ENCODE measurements around the gene RAB17.

The RAB17 gene

DNA sequence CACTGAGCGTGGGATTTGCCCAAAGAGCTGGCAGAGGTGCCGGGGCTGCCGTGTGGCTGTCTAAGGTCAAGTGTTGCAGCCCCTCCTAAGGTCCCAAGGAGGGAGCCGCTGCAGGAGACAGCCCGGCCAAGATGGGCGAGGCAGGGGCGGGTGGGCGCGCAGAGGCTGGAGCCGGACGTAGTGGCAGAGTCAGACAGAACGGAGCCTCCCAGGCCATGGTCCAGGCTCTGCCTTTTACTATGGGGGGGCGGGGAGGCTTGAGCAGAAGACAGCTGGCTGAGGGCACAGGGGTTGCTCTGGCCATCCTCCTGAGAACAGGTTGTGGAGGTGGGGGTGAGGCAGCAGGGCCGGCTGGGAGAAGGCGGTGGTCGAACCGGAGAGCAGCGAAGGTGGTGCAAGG lies 51.6 kb downstream of the RAB17 start:
- DNase-seq (ENCODE audit: low spot score) = no peak
- TF ChIP-seq, protein P1, sequence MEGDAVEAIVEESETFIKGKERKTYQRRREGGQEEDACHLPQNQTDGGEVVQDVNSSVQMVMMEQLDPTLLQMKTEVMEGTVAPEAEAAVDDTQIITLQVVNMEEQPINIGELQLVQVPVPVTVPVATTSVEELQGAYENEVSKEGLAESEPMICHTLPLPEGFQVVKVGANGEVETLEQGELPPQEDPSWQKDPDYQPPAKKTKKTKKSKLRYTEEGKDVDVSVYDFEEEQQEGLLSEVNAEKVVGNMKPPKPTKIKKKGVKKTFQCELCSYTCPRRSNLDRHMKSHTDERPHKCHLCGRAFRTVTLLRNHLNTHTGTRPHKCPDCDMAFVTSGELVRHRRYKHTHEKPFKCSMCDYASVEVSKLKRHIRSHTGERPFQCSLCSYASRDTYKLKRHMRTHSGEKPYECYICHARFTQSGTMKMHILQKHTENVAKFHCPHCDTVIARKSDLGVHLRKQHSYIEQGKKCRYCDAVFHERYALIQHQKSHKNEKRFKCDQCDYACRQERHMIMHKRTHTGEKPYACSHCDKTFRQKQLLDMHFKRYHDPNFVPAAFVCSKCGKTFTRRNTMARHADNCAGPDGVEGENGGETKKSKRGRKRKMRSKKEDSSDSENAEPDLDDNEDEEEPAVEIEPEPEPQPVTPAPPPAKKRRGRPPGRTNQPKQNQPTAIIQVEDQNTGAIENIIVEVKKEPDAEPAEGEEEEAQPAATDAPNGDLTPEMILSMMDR (IDR thresholded peaks at IDR 0.05; ENCODE audit: borderline replicate concordance, control extremely low read depth, extremely low read depth, insufficient read depth, missing control alignments) = no peak
- in situ Hi-C loops (cut with MboI; ENCODE audit: low sequenced_read_pairs, unreplicated experiment) = no loop called here

DNA sequence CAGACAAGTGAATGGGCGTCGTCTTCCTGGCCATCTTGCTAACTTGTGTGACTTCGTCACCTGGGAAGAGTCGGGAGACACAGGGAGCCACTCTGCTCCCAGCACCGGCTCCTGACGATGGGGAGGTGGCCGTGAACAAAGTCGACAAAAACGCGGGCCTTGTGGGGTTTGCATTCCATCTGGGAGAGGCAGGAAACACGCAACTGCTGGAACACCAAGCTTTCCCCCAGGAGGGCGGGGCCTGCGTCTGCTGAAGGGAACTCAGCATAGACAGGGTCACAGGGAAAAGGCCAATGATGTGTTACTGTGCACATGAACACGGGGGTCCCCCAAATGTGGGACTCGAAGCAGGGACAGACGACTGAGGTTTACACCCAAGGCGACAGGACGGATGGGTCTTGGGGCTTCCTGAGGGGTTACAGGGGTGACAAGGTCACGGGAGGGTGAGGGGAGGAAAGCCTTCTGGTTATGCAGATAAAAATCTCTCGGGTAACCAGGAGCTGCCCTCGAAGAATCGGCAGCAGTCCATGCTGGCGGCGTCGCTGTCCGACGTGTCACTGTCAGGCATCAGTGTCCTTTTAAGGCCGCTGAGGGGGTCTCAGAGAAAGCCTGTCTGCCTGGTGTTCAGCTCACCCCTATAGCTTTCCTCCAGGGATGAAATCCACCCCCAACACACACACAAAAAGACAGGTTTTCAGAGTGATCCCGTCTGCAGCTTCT lies 52.4 kb downstream of the RAB17 start:
- in situ Hi-C loops (cut with MboI; ENCODE audit: low sequenced_read_pairs, unreplicated experiment) = no loop called here
- TF ChIP-seq, protein P1 (IDR thresholded peaks at IDR 0.05; ENCODE audit: borderline replicate concordance, control extremely low read depth, extremely low read depth, insufficient read depth, missing control alignments) = no peak
- DNase-seq (ENCODE audit: low spot score) = no peak

DNA sequence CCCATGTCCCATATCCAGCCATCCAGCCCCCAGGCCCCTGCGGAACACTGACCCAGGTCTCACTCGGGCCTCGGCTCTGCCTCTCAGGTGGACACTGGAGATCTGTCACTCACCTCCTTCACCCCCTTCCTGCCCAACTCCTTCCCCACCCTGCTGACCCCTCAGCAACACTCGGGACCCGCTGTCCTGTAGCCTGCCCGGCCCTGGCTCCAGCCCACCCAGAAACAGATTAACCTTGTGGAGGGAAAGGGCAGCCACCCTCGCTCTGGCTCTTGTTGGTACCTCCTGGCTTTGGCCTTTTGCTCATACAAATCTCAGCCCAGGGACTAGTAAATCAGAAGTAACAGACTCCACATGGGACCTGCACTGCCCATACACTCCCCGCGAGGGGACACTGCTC lies 53.9 kb downstream of the RAB17 start:
- no peak for DNase-seq (ENCODE audit: low spot score)
- in situ Hi-C loops (cut with MboI; ENCODE audit: low sequenced_read_pairs, unreplicated experiment) = no loop called here
- TF ChIP-seq, protein P1 (IDR thresholded peaks at IDR 0.05; ENCODE audit: borderline replicate concordance, control extremely low read depth, extremely low read depth, insufficient read depth, missing control alignments) = no peak

DNA sequence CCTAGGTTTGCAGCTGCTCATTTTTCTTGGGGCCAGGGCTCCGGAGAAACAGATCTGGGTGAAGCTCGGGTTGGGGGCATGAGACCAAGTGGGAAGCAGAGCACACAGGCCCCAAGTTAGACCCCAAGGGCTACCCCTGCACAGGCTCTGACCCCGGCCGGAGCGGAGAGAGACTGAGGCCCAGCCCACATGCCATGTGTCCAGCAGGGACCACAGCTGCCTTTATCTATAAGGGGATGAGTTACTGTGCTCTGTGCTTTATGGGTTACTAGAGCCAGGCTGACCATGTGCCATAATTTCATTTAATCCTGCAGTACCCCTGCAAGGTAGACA lies 54.5 kb downstream of the RAB17 start:
- TF ChIP-seq, protein P1 (IDR thresholded peaks at IDR 0.05; ENCODE audit: borderline replicate concordance, control extremely low read depth, extremely low read depth, insufficient read depth, missing control alignments) = no peak
- in situ Hi-C loops (cut with MboI; ENCODE audit: low sequenced_read_pairs, unreplicated experiment) = no loop called here
- DNase-seq (ENCODE audit: low spot score) = no peak

DNA sequence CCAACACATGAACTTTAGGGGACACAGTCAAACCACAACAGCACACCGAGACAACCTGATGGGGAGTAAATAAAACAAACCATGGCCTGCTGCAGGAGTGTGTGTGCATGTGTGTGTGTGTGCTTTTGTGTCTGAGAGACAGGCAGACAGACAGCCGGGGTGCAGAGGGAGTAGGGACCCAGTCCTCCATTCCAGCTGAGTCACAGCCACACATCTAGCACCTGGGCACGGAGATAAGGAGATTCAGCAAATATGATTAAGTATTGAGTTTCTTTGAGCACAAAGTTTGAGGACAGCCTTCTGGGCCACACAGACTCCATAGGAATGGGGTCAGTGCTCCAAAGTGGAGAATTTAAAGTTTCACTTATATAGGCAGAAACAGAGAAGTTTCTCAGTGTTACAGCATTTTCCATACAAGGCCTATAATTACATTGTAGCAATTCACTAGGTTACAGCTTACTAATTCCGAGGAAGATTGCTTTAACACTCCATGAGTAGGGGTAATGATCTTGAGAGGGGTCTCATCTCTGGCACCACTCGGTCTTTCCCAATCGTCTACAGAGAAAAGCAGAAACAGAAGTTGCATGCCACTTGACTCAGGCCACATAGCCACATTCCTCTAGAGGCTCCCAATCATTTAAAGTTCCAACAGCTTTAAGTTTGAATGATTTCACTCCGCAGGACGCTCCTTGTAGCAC lies 55.0 kb downstream of the RAB17 start:
- DNase-seq (ENCODE audit: low spot score) = no peak
- TF ChIP-seq, protein P1 (IDR thresholded peaks at IDR 0.05; ENCODE audit: borderline replicate concordance, control extremely low read depth, extremely low read depth, insufficient read depth, missing control alignments) = no peak
- in situ Hi-C loops (cut with MboI; ENCODE audit: low sequenced_read_pairs, unreplicated experiment) = no loop called here

DNA sequence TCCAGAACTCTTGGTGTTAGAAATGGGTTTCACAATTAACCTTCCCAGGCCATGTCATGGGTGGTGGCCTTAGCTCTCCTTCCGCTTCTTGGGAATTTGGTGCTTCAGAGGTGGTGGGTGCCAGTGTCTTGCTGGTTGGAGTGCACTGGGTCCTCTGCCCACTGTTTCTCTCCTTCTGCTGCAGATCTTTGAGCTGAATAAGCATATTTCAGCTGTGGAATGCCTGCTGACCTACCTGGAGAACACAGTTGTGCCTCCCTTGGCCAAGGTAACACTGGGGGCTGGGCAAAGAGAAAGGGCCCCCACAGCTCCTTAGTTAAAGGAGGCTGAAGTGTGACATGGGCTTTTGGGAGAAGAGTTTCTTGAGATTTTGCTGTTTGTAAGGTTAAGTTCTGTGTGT lies 56.2 kb downstream of the RAB17 start:
- DNase-seq (ENCODE audit: low spot score) = no peak
- TF ChIP-seq, protein P1 (IDR thresholded peaks at IDR 0.05; ENCODE audit: borderline replicate concordance, control extremely low read depth, extremely low read depth, insufficient read depth, missing control alignments) = no peak
- in situ Hi-C loops (cut with MboI; ENCODE audit: low sequenced_read_pairs, unreplicated experiment) = no loop called here

Data from GM13976 (cell line).